Stomach (tissue), 9 donors: Measurements from ENCODE around the gene EID1. TPM values are rescaled to one million over a fixed set of nuclear protein-coding genes. Genes with fewer than 3 reads are reported as not detected.
"Not testable (repeated sequence)": the region's sequence is repeated elsewhere in the genome, so short reads cannot be mapped to it uniquely, and the experiment has no call there.

ENCODE experiments used
- DNase-seq, 2 donors: peaks; one replicate each; pipeline versions ENCODE4 v3.0.0 to v3.0.0-alpha.2; 2013 to 2019
- H3K27ac ChIP-seq, 5 donors: fragments of 200-600 bp in 4 of 5; sonication (generic) in 4 of 5; one replicate each; pipeline ENCODE4 v1.5.1; 2013 to 2019; ENCODE audit warnings: mild to moderate bottlenecking in 1 of 5, moderate library complexity in 1 of 5
- H3K27me3 ChIP-seq, 3 donors: fragments of 200-600 bp; sonication (generic); one replicate each; pipeline ENCODE4 v1.5.1; 2017 to 2019; ENCODE audit warnings: mixed run types in 1 of 3
- H3K36me3 ChIP-seq, 4 donors: fragments of 200-600 bp; sonication (generic); 1 replicate in 3 of 4; 2 replicates in 1 of 4; pipeline ENCODE4 v1.5.1; 2016 to 2019
- H3K4me1 ChIP-seq, 4 donors: fragments of 200-600 bp; sonication (generic); one replicate each; pipeline ENCODE4 v1.5.1; 2016 to 2019
- H3K4me3 ChIP-seq, 4 donors: fragments of 200-600 bp; sonication (generic) in 3 of 4; one replicate each; pipeline ENCODE4 v1.5.1; 2016 to 2019; ENCODE audit warnings: mild to moderate bottlenecking in 1 of 4
- H3K9me3 ChIP-seq, 4 donors: fragments of 200-600 bp; sonication (generic); one replicate each; pipeline ENCODE4 v1.5.1; 2016 to 2019
- CTCF ChIP-seq, 7 experiments: fragments of 450-650 bp in 4 of 7; fragments of 200-600 bp in 3 of 7; sonication (generic) in 3 of 7; IDR thresholded peaks; one replicate each; pipeline ENCODE4 v1.5.1; 2016 to 2019; ENCODE audit warnings: antibody characterized with exemption in 7 of 7, control low read depth in 2 of 7, mild to moderate bottlenecking in 1 of 7
- EP300 ChIP-seq: sonication (generic); formaldehyde crosslinking; IDR thresholded peaks from one replicate; pipeline ENCODE4 v1.6.1; 2017; ENCODE audit warnings: antibody characterized with exemption
- POLR2A ChIP-seq, 4 donors: fragments of 450-650 bp; IDR thresholded peaks; one replicate each; pipeline ENCODE4 v1.6.1; 2016; ENCODE audit warnings: antibody characterized with exemption in 4 of 4, control low read depth in 2 of 4, mild to moderate bottlenecking in 1 of 4, moderate library complexity in 1 of 4
- POLR2AphosphoS5 ChIP-seq, 3 donors: sonication (generic); formaldehyde crosslinking; IDR thresholded peaks; one replicate each; pipeline ENCODE4 v1.6.1; 2016; ENCODE audit warnings: antibody characterized with exemption in 3 of 3
- WGBS, 5 donors: extraction: QIAGEN DNeasy Blood & Tissue Kit in 3 of 5; methylation state at CpG; one replicate each; pipeline versions ENCODE4 v1.1.5 to v1.1.7; 2013 to 2018; 5-methylcytosine and 5-hydroxymethylcytosine counted together
- intact Hi-C: fragments of 100-400 bp; cut with DNase I; formaldehyde crosslinking; loops from one replicate; pipeline ENCODE4 v1.15.1; 2023; ENCODE audit warnings: low total_unique reads
- polyA plus RNA-seq, 3 donors: library from polyadenylated mRNA; stranded (reverse); fragments of 200-250 nt; gene quantifications; one replicate each; pipeline ENCODE4 v1.2.3, GENCODE V29; 2013
- total RNA-seq, 5 donors: library from RNA; depleted of rRNA; stranded (reverse); fragments of >200 nt; gene quantifications; one replicate each; pipeline versions ENCODE4 v1.1.0 to v1.2.3, GENCODE V29; 2014 to 2016
- donor health status: healthy with polysubstance abuse.
- donor health status: Bipolar disorder and iron deficiency.
- donor health status: healthy.

EID1 gene
- total and polyA plus RNA-seq, 8 donors, result 63.6 to 455 (median 114) TPM

- Histone ChIP-seq H3K27ac (no peak overlapping the region), H3K4me1 (no peaks in the 10 kb centered on the region), H3K9me3 (no peaks in the 10 kb centered on the region), H3K36me3 (no peaks in the 10 kb centered on the region), H3K4me3 (no peak overlapping the region), H3K27me3 (no peaks in the 10 kb centered on the region)
- WGBS, 5 donors, result 73 to 90% (median 83%) methylated on average over 1 of the region's 1 CpG
- DNase-seq, result no peak
- intact Hi-C loops, result no loop called here
- TF ChIP-seq POLR2A (IDR thresholded peaks at IDR 0.05), result no peak
- TF ChIP-seq POLR2AphosphoS5 (IDR thresholded peaks at IDR 0.05), result no peak
- no peak for TF ChIP-seq EP300
- TF ChIP-seq CTCF (IDR thresholded peaks at IDR 0.05), result no peak
Observed at GRCh38 chr15:48905847-48906246, 27.9 kb downstream of the EID1 start.

- H3K27me3 ChIP-seq, H3K27ac ChIP-seq, H3K4me1 ChIP-seq, H3K36me3 ChIP-seq, DNase-seq, intact Hi-C loops, H3K4me3 ChIP-seq, H3K9me3 ChIP-seq: not testable (repeated sequence)
- 56 to 78% (median 66%) methylated on average over 2 of the region's 2 CpGs for WGBS, 5 donors
Observed at GRCh38 chr15:48909313-48909712, 31.4 kb downstream of the EID1 start.

- H3K36me3 ChIP-seq, H3K9me3 ChIP-seq, H3K27me3 ChIP-seq, H3K4me3 ChIP-seq, intact Hi-C loops, DNase-seq, H3K4me1 ChIP-seq, H3K27ac ChIP-seq: not testable (repeated sequence)
- WGBS, 5 donors, result 75 to 84% (median 80%) methylated on average over 2 of the region's 2 CpGs
Observed at GRCh38 chr15:48910554-48910953, 32.6 kb downstream of the EID1 start.

GRCh38 chr15:48913141-48913540, 35.2 kb downstream of the EID1 start:
- H3K4me3 ChIP-seq, result no peak overlapping the region
- intact Hi-C loops, result no loop called here
- no peak for DNase-seq
- 84 to 94% (median 92%) methylated on average over 4 of the region's 4 CpGs for WGBS, 5 donors
- H3K9me3 ChIP-seq, result no peaks in the 10 kb centered on the region
- H3K36me3 ChIP-seq, result no peaks in the 10 kb centered on the region
- no peaks in the 10 kb centered on the region for H3K4me1 ChIP-seq
- H3K27me3 ChIP-seq, result no peaks in the 10 kb centered on the region
- no peak overlapping the region for H3K27ac ChIP-seq
- TF ChIP-seq POLR2AphosphoS5 (IDR thresholded peaks at IDR 0.05) (no peak), CTCF (IDR thresholded peaks at IDR 0.05) (no peak), EP300 (no peak), POLR2A (IDR thresholded peaks at IDR 0.05) (no peak)

- TF ChIP-seq POLR2A (IDR thresholded peaks at IDR 0.05) (no peak), POLR2AphosphoS5 (IDR thresholded peaks at IDR 0.05) (no peak), EP300 (no peak), CTCF (IDR thresholded peaks at IDR 0.05) (no peak)
- Histone ChIP-seq H3K36me3 (no peaks in the 10 kb centered on the region), H3K4me3 (no peak overlapping the region), H3K9me3 (no peaks in the 10 kb centered on the region), H3K4me1 (no peaks in the 10 kb centered on the region), H3K27ac (no peak overlapping the region), H3K27me3 (no peaks in the 10 kb centered on the region)
- WGBS, 5 donors, result 92 to 94% (median 93%) methylated on average over 3 of the region's 3 CpGs
- no peak for DNase-seq
- intact Hi-C loops, result no loop called here
Observed at GRCh38 chr15:48914717-48915116, 36.8 kb downstream of the EID1 start.

- no peaks in the 10 kb centered on the region for H3K36me3 ChIP-seq
- DNase-seq, result no peak
- H3K9me3 ChIP-seq, result no peaks in the 10 kb centered on the region
- no peak overlapping the region for H3K4me3 ChIP-seq
- H3K27me3 ChIP-seq, result no peaks in the 10 kb centered on the region
- intact Hi-C loops, result no loop called here
- WGBS, 5 donors, result 63 to 68% (median 65%) methylated on average over 3 of the region's 3 CpGs
- H3K27ac ChIP-seq, result no peak overlapping the region
- H3K4me1 ChIP-seq, result no peaks in the 10 kb centered on the region
- no peak for TF ChIP-seq EP300
- no peak for TF ChIP-seq POLR2AphosphoS5 (IDR thresholded peaks at IDR 0.05)
- no peak for TF ChIP-seq CTCF (IDR thresholded peaks at IDR 0.05)
- TF ChIP-seq POLR2A (IDR thresholded peaks at IDR 0.05), result no peak
Observed at GRCh38 chr15:48915861-48916260, 37.9 kb downstream of the EID1 start.
